ENCODE data around the gene TNS4. TPM values are rescaled to one million over a fixed set of nuclear protein-coding genes. Genes with fewer than 3 reads are reported as not detected.

The TNS4 gene
- total RNA-seq, 1 donor from 2014 or later: 0.05 TPM

GRCh38 chr17:40535438-40535837 is 34.0 kb upstream of the TNS4 start:
- DNase-seq (ENCODE audit: low read depth): no peak

GRCh38 chr17:40534371-40535189 is 33.2 kb upstream of the TNS4 start:
- DNase-seq (ENCODE audit: low read depth): no peak

- no peak for DNase-seq (ENCODE audit: low read depth)
Measured at GRCh38 chr17:40533896-40534295, 32.5 kb upstream of the TNS4 start.

- peak; percentile 73 for DNase-seq (ENCODE audit: low read depth)
Measured at GRCh38 chr17:40532520-40533253, 31.3 kb upstream of the TNS4 start.

GRCh38 chr17:40531051-40531991 is 29.9 kb upstream of the TNS4 start:
- no peak for DNase-seq (ENCODE audit: low read depth)

GRCh38 chr17:40530531-40530994 is 29.1 kb upstream of the TNS4 start:
- DNase-seq (ENCODE audit: low read depth): no peak

GRCh38 chr17:40529991-40530390 is 28.6 kb upstream of the TNS4 start:
- no peak for DNase-seq (ENCODE audit: low read depth)

- no peak for DNase-seq (ENCODE audit: low read depth)
Measured at GRCh38 chr17:40528692-40529417, 27.4 kb upstream of the TNS4 start.

GRCh38 chr17:40526668-40527067 is 25.2 kb upstream of the TNS4 start:
- no peak for DNase-seq (ENCODE audit: low read depth)

- no peak for DNase-seq (ENCODE audit: low read depth)
Measured at GRCh38 chr17:40525294-40525693, 23.9 kb upstream of the TNS4 start.

- no peak for DNase-seq (ENCODE audit: low read depth)
Measured at GRCh38 chr17:40524243-40524965, 23.0 kb upstream of the TNS4 start.

GRCh38 chr17:40522961-40523310 is 21.5 kb upstream of the TNS4 start:
- DNase-seq (ENCODE audit: low read depth): no peak

GRCh38 chr17:40522250-40522960 is 21.0 kb upstream of the TNS4 start:
- DNase-seq (ENCODE audit: low read depth): no peak

GRCh38 chr17:40520991-40521453 is 19.6 kb upstream of the TNS4 start:
- DNase-seq (ENCODE audit: low read depth): no peak

- DNase-seq (ENCODE audit: low read depth): no peak
Measured at GRCh38 chr17:40519089-40519775, 17.8 kb upstream of the TNS4 start.

- peak; percentile 91 for DNase-seq (ENCODE audit: low read depth)
Measured at GRCh38 chr17:40518401-40519088, 17.1 kb upstream of the TNS4 start.

- DNase-seq (ENCODE audit: low read depth): no peak
Measured at GRCh38 chr17:40517981-40518380, 16.6 kb upstream of the TNS4 start.

GRCh38 chr17:40517286-40517662 is 15.9 kb upstream of the TNS4 start:
- DNase-seq (ENCODE audit: low read depth): no peak

All from renal cortical epithelial cell (primary cell).